K562 (cell line): ENCODE measurements around the gene GLYAT. TPM values are rescaled to one million over a fixed set of nuclear protein-coding genes. Genes with fewer than 3 reads are reported as not detected.

ENCODE experiments used
- ASH1L ChIP-seq: fragments of 450-650 bp; IDR thresholded peaks from 2 replicates; pipeline ENCODE4 v1.6.1; 2018; ENCODE audit warnings: borderline replicate concordance, mild to moderate bottlenecking, low read depth; ENCODE audit not compliant: partially characterized antibody
- BRCA1 ChIP-seq, 2 experiments: fragments of 450-650 bp in 1 of 2; sonication (generic) in 1 of 2; formaldehyde crosslinking in 1 of 2; IDR thresholded peaks; 2 replicates each; pipeline versions ENCODE4 v1.5.0 to v1.6.1; 2017 to 2020; ENCODE audit warnings: mild to moderate bottlenecking in 1 of 2, missing genetic modification reagents in 1 of 2
- BRD4 ChIP-seq: fragments of 200-600 bp; sonication (generic); IDR thresholded peaks from 2 replicates; pipeline ENCODE4 v1.6.1; 2017; ENCODE audit warnings: inconsistent platforms
- DNMT1 ChIP-seq: fragments of 450-650 bp; IDR thresholded peaks from 2 replicates; pipeline ENCODE4 v1.6.1; 2016; ENCODE audit warnings: antibody characterized with exemption, mild to moderate bottlenecking
- FOSL1 ChIP-seq: fragments of 200-800 bp; sonication (Bioruptor generic); conservative IDR thresholded peaks from 2 replicates; pipeline ENCODE4 v1.6.1; 2016; ENCODE audit warnings: missing genetic modification characterization, missing compliant biosample characterization
- FOXK2 ChIP-seq, 2 experiments: fragments of 450-650 bp; IDR thresholded peaks in 1 of 2; conservative IDR thresholded peaks in 1 of 2; 2 replicates each; pipeline ENCODE4 v1.6.1; 2016; ENCODE audit warnings: low read depth in 2 of 2, mild to moderate bottlenecking in 1 of 2
- HDGF ChIP-seq: fragments of 450-650 bp; IDR thresholded peaks from 2 replicates; pipeline ENCODE4 v1.6.1; 2016
- MTA1 ChIP-seq: fragments of 450-650 bp; IDR thresholded peaks from 2 replicates; pipeline ENCODE4 v1.6.1; 2017; ENCODE audit warnings: borderline replicate concordance
- MTA2 ChIP-seq: fragments of 450-650 bp; IDR thresholded peaks from 2 replicates; pipeline ENCODE4 v1.6.1; 2016; ENCODE audit warnings: low read depth
- PTTG1 ChIP-seq: fragments of 450-650 bp; IDR thresholded peaks from 2 replicates; pipeline ENCODE4 v1.6.1; 2016; ENCODE audit warnings: low read depth, mild to moderate bottlenecking, missing genetic modification characterization, missing compliant biosample characterization
- SIX5 ChIP-seq, 2 experiments: IDR thresholded peaks; 2 replicates each; pipeline ENCODE4 v1.6.1; 2011; ENCODE audit warnings: low read length in 2 of 2, borderline replicate concordance in 1 of 2, low read depth in 1 of 2, mild to moderate bottlenecking in 1 of 2, moderate library complexity in 1 of 2; ENCODE audit not compliant: insufficient read depth in 1 of 2
- SOX6 ChIP-seq: fragments of 450-650 bp; IDR thresholded peaks from 2 replicates; pipeline ENCODE4 v1.6.1; 2014; ENCODE audit warnings: mild to moderate bottlenecking
- TEAD2 ChIP-seq: fragments of 450-650 bp; IDR thresholded peaks from 2 replicates; pipeline ENCODE4 v1.6.1; 2016; ENCODE audit warnings: missing genetic modification characterization, control low read depth, missing compliant biosample characterization
- TOE1 ChIP-seq, 2 experiments: fragments of 450-650 bp in 1 of 2; sonication (generic) in 1 of 2; formaldehyde crosslinking in 1 of 2; IDR thresholded peaks; 2 replicates each; pipeline versions ENCODE4 v1.7.1 to v1.8.0; 2016 to 2022; ENCODE audit warnings: borderline replicate concordance in 2 of 2, mild to moderate bottlenecking in 2 of 2, antibody characterized with exemption in 1 of 2, inconsistent platforms in 1 of 2, low read depth in 1 of 2, missing genetic modification reagents in 1 of 2, moderate library complexity in 1 of 2
- U2AF1 ChIP-seq: fragments of 200-400 bp; formaldehyde crosslinking; optimal IDR thresholded peaks from 2 replicates; pipeline ENCODE3; 2017; ENCODE audit warnings: mild to moderate bottlenecking, low read depth, low read length, moderate library complexity
- ZKSCAN3 ChIP-seq: fragments of 250-450 bp; sonication (Bioruptor Pico); IDR thresholded peaks from 2 replicates; pipeline ENCODE4 v1.4.0; 2020
- ZNF140 ChIP-seq: fragments of 250-450 bp; sonication (Bioruptor Pico); IDR thresholded peaks from 2 replicates; pipeline ENCODE4 v1.8.0; 2021; ENCODE audit warnings: moderate library complexity, mild to moderate bottlenecking, inconsistent platforms
- ZNF146 ChIP-seq: IDR thresholded peaks from one replicate; pipeline ENCODE4 v1.6.1; 2018; ENCODE audit warnings: missing compliant biosample characterization; ENCODE audit not compliant: unreplicated experiment
- ZNF232 ChIP-seq: sonication (generic); formaldehyde crosslinking; IDR thresholded peaks from 2 replicates; pipeline ENCODE4 v1.8.0; 2022; ENCODE audit warnings: mild to moderate bottlenecking, missing genetic modification reagents
- ZNF274 ChIP-seq: IDR thresholded peaks from 2 replicates; pipeline ENCODE4 v1.6.1; 2011; ENCODE audit warnings: low read depth, mild to moderate bottlenecking, low read length, moderate library complexity, borderline replicate concordance
- ZNF445 ChIP-seq: fragments of 250-450 bp; sonication (Bioruptor Pico); IDR thresholded peaks from 2 replicates; pipeline ENCODE4 v1.4.0; 2020; ENCODE audit warnings: low read depth, mild to moderate bottlenecking, moderate library complexity
- ZNF79 ChIP-seq: fragments of 250-450 bp; sonication (Bioruptor Pico); IDR thresholded peaks from 2 replicates; pipeline ENCODE4 v1.4.0; 2020; ENCODE audit warnings: low read depth, mild to moderate bottlenecking, moderate library complexity
- ZNF830 ChIP-seq: fragments of 250-450 bp; sonication (Bioruptor Pico); IDR thresholded peaks from 2 replicates; pipeline ENCODE4 v1.5.0; 2021; ENCODE audit warnings: mild to moderate bottlenecking
- polyA plus RNA-seq, 8 experiments: library from polyadenylated mRNA; depleted of rRNA in 4 of 8; stranded (reverse) in 5 of 8; unstranded in 3 of 8; fragments of >200 nt; fragmentation: Nextera tagmentation in 2 of 8; fragmentation: Illumina TruSeq in 1 of 8; extraction: Ambion mirVana in 2 of 8; extraction: Trizol in 1 of 8; gene quantifications; 2 replicates each; pipeline versions ENCODE4 v1.2.1 to v1.2.3, GENCODE V29; 2011 to 2014; ENCODE audit warnings: inconsistent platforms in 1 of 8, missing spikeins in 1 of 8
- total RNA-seq, 7 experiments: library from RNA; depleted of rRNA in 6 of 7; stranded (reverse); fragments of >200 nt in 6 of 7; fragmentation: Illumina TruSeq in 2 of 7; extraction: Trizol in 2 of 7; gene quantifications; 2 replicates each; pipeline versions ENCODE4 v1.2.1 to v1.2.3, GENCODE V29; 2011 to 2021; ENCODE audit warnings: low replicate concordance in 1 of 7
- TF ChIP-seq, protein P1 (sequence below): sonication (generic); formaldehyde crosslinking; IDR thresholded peaks from 2 replicates; pipeline ENCODE4 v1.8.1; 2023; ENCODE audit warnings: mild to moderate bottlenecking, missing genetic modification reagents
- TF ChIP-seq, protein P2 (sequence below): sonication (generic); IDR thresholded peaks from 2 replicates; pipeline ENCODE4 v1.6.1; 2016
- TF ChIP-seq, protein P3 (sequence below): sonication (generic); formaldehyde crosslinking; IDR thresholded peaks from 2 replicates; pipeline ENCODE4 v1.8.0; 2023; ENCODE audit warnings: mild to moderate bottlenecking, missing genetic modification reagents
- TF ChIP-seq, protein P4 (sequence below), 2 experiments: fragments of 450-650 bp in 1 of 2; sonication (generic) in 1 of 2; formaldehyde crosslinking; conservative IDR thresholded peaks; 2 replicates each; pipeline versions ENCODE4 v1.4.0 to v1.8.1; 2020 to 2022; ENCODE audit warnings: mild to moderate bottlenecking in 1 of 2, missing genetic modification reagents in 1 of 2

GLYAT gene
- total and polyA plus RNA-seq, 9 of the 15 experiments (the other 6 are each of a cell fraction or from before 2014, with no cell fraction given) = not detected

DNA sequence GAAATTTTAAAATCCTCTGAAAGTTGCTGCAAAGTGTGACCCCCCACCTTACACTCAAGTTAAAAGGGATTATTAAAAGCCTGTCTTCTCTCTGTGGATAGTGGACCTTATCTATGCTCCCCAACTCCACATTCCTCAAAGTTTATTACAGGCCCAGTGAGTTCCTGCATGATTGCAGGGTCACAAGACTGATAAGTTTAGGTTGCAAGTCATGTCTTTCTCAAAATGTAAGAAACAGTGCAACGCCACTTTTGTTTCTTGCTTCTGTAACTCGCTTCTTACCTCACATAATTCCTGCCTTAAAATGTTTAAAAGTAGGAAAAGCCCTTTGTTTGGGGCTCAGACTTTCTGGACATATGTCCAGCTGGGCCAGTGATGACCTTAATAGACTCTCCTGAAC, 38.4 kb upstream of the GLYAT start (continued):
- TF ChIP-seq DNMT1 = no peak
- TF ChIP-seq BRD4 = no peak
- TF ChIP-seq, protein P1, sequence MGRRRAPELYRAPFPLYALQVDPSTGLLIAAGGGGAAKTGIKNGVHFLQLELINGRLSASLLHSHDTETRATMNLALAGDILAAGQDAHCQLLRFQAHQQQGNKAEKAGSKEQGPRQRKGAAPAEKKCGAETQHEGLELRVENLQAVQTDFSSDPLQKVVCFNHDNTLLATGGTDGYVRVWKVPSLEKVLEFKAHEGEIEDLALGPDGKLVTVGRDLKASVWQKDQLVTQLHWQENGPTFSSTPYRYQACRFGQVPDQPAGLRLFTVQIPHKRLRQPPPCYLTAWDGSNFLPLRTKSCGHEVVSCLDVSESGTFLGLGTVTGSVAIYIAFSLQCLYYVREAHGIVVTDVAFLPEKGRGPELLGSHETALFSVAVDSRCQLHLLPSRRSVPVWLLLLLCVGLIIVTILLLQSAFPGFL = no peak
- TF ChIP-seq, protein P2, sequence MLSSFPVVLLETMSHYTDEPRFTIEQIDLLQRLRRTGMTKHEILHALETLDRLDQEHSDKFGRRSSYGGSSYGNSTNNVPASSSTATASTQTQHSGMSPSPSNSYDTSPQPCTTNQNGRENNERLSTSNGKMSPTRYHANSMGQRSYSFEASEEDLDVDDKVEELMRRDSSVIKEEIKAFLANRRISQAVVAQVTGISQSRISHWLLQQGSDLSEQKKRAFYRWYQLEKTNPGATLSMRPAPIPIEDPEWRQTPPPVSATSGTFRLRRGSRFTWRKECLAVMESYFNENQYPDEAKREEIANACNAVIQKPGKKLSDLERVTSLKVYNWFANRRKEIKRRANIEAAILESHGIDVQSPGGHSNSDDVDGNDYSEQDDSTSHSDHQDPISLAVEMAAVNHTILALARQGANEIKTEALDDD = no peak; the same call in none of the 2 replicates
- TF ChIP-seq, protein P3, sequence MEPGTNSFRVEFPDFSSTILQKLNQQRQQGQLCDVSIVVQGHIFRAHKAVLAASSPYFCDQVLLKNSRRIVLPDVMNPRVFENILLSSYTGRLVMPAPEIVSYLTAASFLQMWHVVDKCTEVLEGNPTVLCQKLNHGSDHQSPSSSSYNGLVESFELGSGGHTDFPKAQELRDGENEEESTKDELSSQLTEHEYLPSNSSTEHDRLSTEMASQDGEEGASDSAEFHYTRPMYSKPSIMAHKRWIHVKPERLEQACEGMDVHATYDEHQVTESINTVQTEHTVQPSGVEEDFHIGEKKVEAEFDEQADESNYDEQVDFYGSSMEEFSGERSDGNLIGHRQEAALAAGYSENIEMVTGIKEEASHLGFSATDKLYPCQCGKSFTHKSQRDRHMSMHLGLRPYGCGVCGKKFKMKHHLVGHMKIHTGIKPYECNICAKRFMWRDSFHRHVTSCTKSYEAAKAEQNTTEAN (CRISPR knock-in tag) = no peak
- TF ChIP-seq MTA2 = peak; percentile 61
- no peak for TF ChIP-seq U2AF1
- TF ChIP-seq, protein P4, sequence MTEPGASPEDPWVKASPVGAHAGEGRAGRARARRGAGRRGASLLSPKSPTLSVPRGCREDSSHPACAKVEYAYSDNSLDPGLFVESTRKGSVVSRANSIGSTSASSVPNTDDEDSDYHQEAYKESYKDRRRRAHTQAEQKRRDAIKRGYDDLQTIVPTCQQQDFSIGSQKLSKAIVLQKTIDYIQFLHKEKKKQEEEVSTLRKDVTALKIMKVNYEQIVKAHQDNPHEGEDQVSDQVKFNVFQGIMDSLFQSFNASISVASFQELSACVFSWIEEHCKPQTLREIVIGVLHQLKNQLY (CRISPR knock-in tag; conservative IDR thresholded peaks at IDR 0.05) = no peak
- no peak for TF ChIP-seq ZNF830 (CRISPR knock-in tag)
- TF ChIP-seq FOSL1 (tag) = no peak
- no peak for TF ChIP-seq ASH1L
- no peak for TF ChIP-seq ZNF146
- no peak for TF ChIP-seq ZNF79
- TF ChIP-seq TOE1 (IDR thresholded peaks at IDR 0.05; ENCODE audit: borderline replicate concordance) = peak; percentile 11; the same call in 1 of the 2 replicates
- no peak for TF ChIP-seq TOE1 (CRISPR knock-in tag; IDR thresholded peaks at IDR 0.05; ENCODE audit: borderline replicate concordance, low read depth)
- TF ChIP-seq ZNF140 = no peak
- no peak for TF ChIP-seq PTTG1 (tag)
- TF ChIP-seq MTA1 = no peak
- TF ChIP-seq HDGF = no peak
- no peak for TF ChIP-seq ZNF445 (CRISPR knock-in tag)
- TF ChIP-seq FOXK2 (conservative IDR thresholded peaks at IDR 0.05 in 1 of 2, IDR thresholded peaks at IDR 0.05 in 1 of 2; ENCODE audit: low read depth in 2 of 2) = no peak
- no peak for TF ChIP-seq BRCA1 (IDR thresholded peaks at IDR 0.05)
- TF ChIP-seq BRCA1 (CRISPR knock-in tag; IDR thresholded peaks at IDR 0.05) = no peak
- no peak for TF ChIP-seq ZKSCAN3 (CRISPR knock-in tag)
- TF ChIP-seq TEAD2 (tag) = peak; percentile 68
- TF ChIP-seq SIX5 (IDR thresholded peaks at IDR 0.05; ENCODE audit: borderline replicate concordance in 1 of 2, insufficient read depth in 1 of 2, low read depth in 1 of 2, low read length in 2 of 2) = no peak
- TF ChIP-seq SOX6 = peak; percentile 63
- TF ChIP-seq ZNF232 (CRISPR knock-in tag) = no peak
- TF ChIP-seq ZNF274 = no peak
